ENCODE data around the gene CALCOCO1. TPM values are rescaled to one million over a fixed set of nuclear protein-coding genes. Genes with fewer than 3 reads are reported as not detected.
"Not testable (repeated sequence)": the region's sequence is repeated elsewhere in the genome, so short reads cannot be mapped to it uniquely, and the experiment has no call there.

The CALCOCO1 gene
- total RNA-seq, 2 experiments from 2014 or later = 54.6 to 56.8 TPM

GRCh38 chr12:53722450-53723041, 4.7 kb downstream of the CALCOCO1 start:
- Mint-ChIP-seq H3K4me1 (peaks cover 19% of the 10 kb centered on the region), H3K27ac (no peak overlapping the region), H3K36me3 (ENCODE audit: low read depth) (peaks cover 6% of the 10 kb centered on the region), H3K9me3 (no peaks in the 10 kb centered on the region), H3K27me3 (no peaks in the 10 kb centered on the region), H3K4me3 (no peak overlapping the region)
- no peak for DNase-seq
- POLR2A ChIA-PET = no interaction called here
- CTCF ChIA-PET = interaction anchor here (0.6 to 1.7 kb wide), 5 partner anchors 10 to 138 kb away, joined by 3 to 5 read pairs (median 4); no protein-coding TSS in a partner anchor

- Mint-ChIP-seq H3K4me3 (no peak overlapping the region), H3K9me3 (no peaks in the 10 kb centered on the region), H3K36me3 (ENCODE audit: low read depth) (peaks cover 7% of the 10 kb centered on the region), H3K4me1 (peaks cover 7% of the 10 kb centered on the region), H3K27me3 (no peaks in the 10 kb centered on the region), H3K27ac (no peak overlapping the region)
- no peak for DNase-seq
- ChIA-PET POLR2A (no interaction called here), CTCF (interaction anchor here (1.0 to 1.8 kb wide), 4 partner anchors 16 to 26 kb away, joined by 3 to 5 read pairs (median 5); no protein-coding TSS in a partner anchor)
Observed at GRCh38 chr12:53720946-53721345, 6.3 kb downstream of the CALCOCO1 start.

- Mint-ChIP-seq H3K27me3 (no peaks in the 10 kb centered on the region), H3K36me3 (ENCODE audit: low read depth) (peaks cover 7% of the 10 kb centered on the region), H3K27ac (no peak overlapping the region), H3K4me1 (peaks cover 3% of the 10 kb centered on the region), H3K9me3 (no peaks in the 10 kb centered on the region), H3K4me3 (no peak overlapping the region)
- DNase-seq = no peak
- POLR2A ChIA-PET = no interaction called here
- CTCF ChIA-PET = interaction anchor here (1.0 to 1.7 kb wide), 2 partner anchors 24 to 26 kb away, joined by 4 to 6 read pairs; no protein-coding TSS in a partner anchor
Observed at GRCh38 chr12:53719649-53720048, 7.6 kb downstream of the CALCOCO1 start.

GRCh38 chr12:53718567-53718966, 8.7 kb downstream of the CALCOCO1 start:
- DNase-seq; H3K27me3 Mint-ChIP-seq; H3K9me3 Mint-ChIP-seq; H3K4me3 Mint-ChIP-seq; H3K36me3 Mint-ChIP-seq (ENCODE audit: low read depth); POLR2A ChIA-PET; H3K27ac Mint-ChIP-seq; H3K4me1 Mint-ChIP-seq: not testable (repeated sequence)
- CTCF ChIA-PET = interaction anchor here (1.0 to 1.7 kb wide), 2 partner anchors 25 to 27 kb away, joined by 3 to 6 read pairs; no protein-coding TSS in a partner anchor

- CTCF ChIA-PET = interaction anchor here (3.5 kb wide), 1 partner anchor 29 kb away, joined by 18 read pairs; no protein-coding TSS in a partner anchor
Observed at GRCh38 chr12:53717319-53717718, 9.9 kb downstream of the CALCOCO1 start.

GRCh38 chr12:53714004-53714403, 13.2 kb downstream of the CALCOCO1 start:
- DNase-seq = no peak
- Mint-ChIP-seq H3K27me3 (peaks cover 4% of the 10 kb centered on the region), H3K4me3 (no peak overlapping the region), H3K9me3 (no peaks in the 10 kb centered on the region), H3K36me3 (ENCODE audit: low read depth) (peaks cover 3% of the 10 kb centered on the region), H3K4me1 (no peaks in the 10 kb centered on the region), H3K27ac (no peak overlapping the region)
- CTCF ChIA-PET = interaction anchor here (1.0 to 1.6 kb wide), 7 partner anchors 12 to 38 kb away, joined by 3 to 6 read pairs (median 4); partner anchors contain the start of genes ATP5MC2 and CALCOCO1
- POLR2A ChIA-PET = no interaction called here

More at GRCh38 chr12:53717319-53717718, 9.9 kb downstream of the CALCOCO1 start:
- no peak for DNase-seq
- Mint-ChIP-seq H3K27ac (no peak overlapping the region), H3K36me3 (ENCODE audit: low read depth) (peaks cover 3% of the 10 kb centered on the region), H3K4me1 (no peaks in the 10 kb centered on the region), H3K9me3 (no peaks in the 10 kb centered on the region), H3K4me3 (no peak overlapping the region), H3K27me3 (no peaks in the 10 kb centered on the region)
- POLR2A ChIA-PET = no interaction called here

GRCh38 chr12:53713516-53713915, 13.7 kb downstream of the CALCOCO1 start:
- no peak for DNase-seq
- Mint-ChIP-seq H3K36me3 (ENCODE audit: low read depth) (peaks cover 3% of the 10 kb centered on the region), H3K9me3 (no peaks in the 10 kb centered on the region), H3K27ac (no peak overlapping the region), H3K27me3 (peaks cover 9% of the 10 kb centered on the region), H3K4me1 (no peaks in the 10 kb centered on the region), H3K4me3 (no peak overlapping the region)
- ChIA-PET POLR2A (no interaction called here), CTCF (interaction anchor here (1.0 to 1.6 kb wide), 6 partner anchors 11 to 38 kb away, joined by 3 to 6 read pairs (median 4); partner anchors contain the start of genes ATP5MC2 and CALCOCO1)

GRCh38 chr12:53712059-53712643, 15.1 kb downstream of the CALCOCO1 start:
- DNase-seq = no peak
- Mint-ChIP-seq H3K9me3 (no peaks in the 10 kb centered on the region), H3K36me3 (ENCODE audit: low read depth) (peaks cover 3% of the 10 kb centered on the region), H3K27ac (no peak overlapping the region), H3K27me3 (peaks cover 15% of the 10 kb centered on the region), H3K4me3 (no peak overlapping the region), H3K4me1 (no peaks in the 10 kb centered on the region)
- ChIA-PET POLR2A (no interaction called here), CTCF (no interaction called here)

GRCh38 chr12:53710091-53710490, 17.2 kb downstream of the CALCOCO1 start:
- peaks cover 26% of the 10 kb centered on the region for H3K27me3 Mint-ChIP-seq
- DNase-seq = no peak
- ChIA-PET POLR2A (no interaction called here), CTCF (interaction anchor here (4.8 kb wide), 1 partner anchor 36 kb away, joined by 25 read pairs; no protein-coding TSS in a partner anchor)
- peaks cover 2% of the 10 kb centered on the region for H3K36me3 Mint-ChIP-seq (ENCODE audit: low read depth)
- H3K4me1 Mint-ChIP-seq = no peaks in the 10 kb centered on the region
- H3K4me3 Mint-ChIP-seq = no peak overlapping the region
- no peak overlapping the region for H3K27ac Mint-ChIP-seq
- H3K9me3 Mint-ChIP-seq = no peaks in the 10 kb centered on the region

- Mint-ChIP-seq H3K9me3 (no peaks in the 10 kb centered on the region), H3K27ac (no peak overlapping the region), H3K4me1 (no peaks in the 10 kb centered on the region), H3K36me3 (ENCODE audit: low read depth) (peaks cover 2% of the 10 kb centered on the region), H3K27me3 (peaks cover 28% of the 10 kb centered on the region), H3K4me3 (no peak overlapping the region)
- POLR2A ChIA-PET = no interaction called here
- CTCF ChIA-PET = interaction anchor here (1.5 to 4.8 kb wide), 2 partner anchors 34 to 37 kb away, joined by 9 to 25 read pairs; partner anchors contain the start of gene ATP5MC2
- DNase-seq = no peak
Observed at GRCh38 chr12:53709671-53710070, 17.6 kb downstream of the CALCOCO1 start.

GRCh38 chr12:53706080-53706479, 21.2 kb downstream of the CALCOCO1 start:
- no peak overlapping the region for H3K4me3 Mint-ChIP-seq
- peaks cover 61% of the 10 kb centered on the region for H3K27me3 Mint-ChIP-seq
- peaks cover 3% of the 10 kb centered on the region for H3K4me1 Mint-ChIP-seq
- ChIA-PET POLR2A (no interaction called here), CTCF (interaction anchor here (0.7 to 4.8 kb wide), 2 partner anchors 24 to 40 kb away, joined by 5 to 25 read pairs; no protein-coding TSS in a partner anchor)
- H3K9me3 Mint-ChIP-seq = no peaks in the 10 kb centered on the region
- no peak for DNase-seq
- H3K27ac Mint-ChIP-seq = no peak overlapping the region
- H3K36me3 Mint-ChIP-seq (ENCODE audit: low read depth) = no peaks in the 10 kb centered on the region

- DNase-seq = no peak
- Mint-ChIP-seq H3K4me3 (no peak overlapping the region), H3K9me3 (no peaks in the 10 kb centered on the region), H3K27ac (no peak overlapping the region), H3K4me1 (peaks cover 3% of the 10 kb centered on the region), H3K36me3 (ENCODE audit: low read depth) (no peaks in the 10 kb centered on the region), H3K27me3 (peaks cover 76% of the 10 kb centered on the region)
- CTCF ChIA-PET = interaction anchor here (8.0 kb wide), 1 partner anchor 41 kb away, joined by 110 read pairs; no protein-coding TSS in a partner anchor
- POLR2A ChIA-PET = no interaction called here
Observed at GRCh38 chr12:53703756-53704155, 23.5 kb downstream of the CALCOCO1 start.
